PC-9 (cell line): ENCODE results near the gene SACS. TPM values are rescaled to one million over a fixed set of nuclear protein-coding genes. Genes with fewer than 3 reads are reported as not detected.

Source experiments
- BruUV-seq: library from RNA; stranded (reverse); fragments of 400-500 nt; replicated peaks from 2 replicates; lab custom pipeline; 2021; lab: Mats Ljungman, UMichigan
- CTCF ChIA-PET: fragments of 300-600 bp; sonication (Branson Sonifier 250); formaldehyde crosslinking; loops from one replicate; lab custom pipeline; 2022; ENCODE audit warnings: antibody characterized with exemption; lab: Charles Lee
- POLR2A ChIA-PET: fragments of 300-600 bp; sonication (Branson Sonifier 250); formaldehyde crosslinking; loops from one replicate; lab custom pipeline; 2022; ENCODE audit warnings: antibody characterized with exemption; ENCODE audit not compliant: unreplicated experiment; lab: Charles Lee
- DNase-seq, 2 experiments: peaks; one replicate each; pipeline versions ENCODE4 v3.0.0 to v3.0.0-alpha.2; 2015 to 2022; ENCODE audit warnings: mixed read lengths in 1 of 2
- H2AFZ ChIP-seq: fragments of 200-600 bp; sonication (generic); 2 replicates; pipeline ENCODE4 v1.8.1; 2017; ENCODE audit warnings: antibody characterized with exemption
- H3F3A ChIP-seq: fragments of 200-600 bp; sonication (generic); 2 replicates; pipeline ENCODE4 v1.8.1; 2017; ENCODE audit warnings: antibody characterized with exemption, mild to moderate bottlenecking, low read depth; ENCODE audit not compliant: insufficient read depth
- H3K27ac ChIP-seq: fragments of 200-600 bp; sonication (generic); 2 replicates; pipeline ENCODE4 v1.6.1; 2016; ENCODE audit warnings: mixed run types
- H3K27me3 ChIP-seq: fragments of 200-600 bp; sonication (generic); 2 replicates; pipeline ENCODE4 v1.6.1; 2016; ENCODE audit warnings: low read depth, mixed run types; ENCODE audit not compliant: insufficient read depth
- H3K36me3 ChIP-seq: fragments of 200-600 bp; sonication (generic); 2 replicates; pipeline ENCODE4 v1.6.1; 2016; ENCODE audit warnings: low read depth, mixed run types
- H3K4me1 ChIP-seq: fragments of 200-600 bp; sonication (generic); replicated peaks from 2 replicates; pipeline ENCODE4 v1.6.1; 2016; ENCODE audit warnings: mixed run types; ENCODE audit not compliant: insufficient read depth
- H3K4me2 ChIP-seq: fragments of 200-600 bp; sonication (generic); 2 replicates; pipeline ENCODE4 v1.6.1; 2017; ENCODE audit warnings: mixed run types
- H3K4me3 ChIP-seq: fragments of 200-600 bp; sonication (generic); 2 replicates; pipeline ENCODE4 v1.6.1; 2016; ENCODE audit warnings: mixed run types
- H3K79me2 ChIP-seq: fragments of 200-600 bp; sonication (generic); 2 replicates; pipeline ENCODE4 v1.6.1; 2017; ENCODE audit warnings: low read depth, mixed run types
- H3K9me2 ChIP-seq: fragments of 200-600 bp; sonication (generic); 2 replicates; pipeline ENCODE4 v1.8.1; 2017; ENCODE audit warnings: mild to moderate bottlenecking; ENCODE audit not compliant: insufficient read depth
- H3K9me3 ChIP-seq: fragments of 200-600 bp; sonication (generic); 2 replicates; pipeline ENCODE4 v1.8.1; 2016; ENCODE audit warnings: low read depth; ENCODE audit not compliant: insufficient read depth
- H4K20me1 ChIP-seq: fragments of 200-600 bp; sonication (generic); 2 replicates; pipeline ENCODE4 v1.8.1; 2017; ENCODE audit not compliant: insufficient read depth
- EZH2 ChIP-seq: fragments of 200-600 bp; sonication (generic); IDR thresholded peaks from 2 replicates; pipeline ENCODE4 v1.8.0; 2017; ENCODE audit warnings: antibody characterized with exemption, low read depth
- intact Hi-C: fragments of 100-400 bp; cut with micrococcal nuclease; formaldehyde crosslinking; loops from one replicate; pipeline ENCODE4 v1.10.0; 2022; ENCODE audit not compliant: unreplicated experiment
- total RNA-seq: library from RNA; stranded (reverse); gene quantifications from 2 replicates; pipeline ENCODE4 v1.2.3, GENCODE V29; 2021
- TF ChIP-seq, protein P1 (sequence below): fragments of 200-600 bp; sonication (generic); conservative IDR thresholded peaks from 2 replicates; pipeline ENCODE4 v1.6.1; 2017; ENCODE audit warnings: mixed run types, antibody characterized with exemption, mild to moderate bottlenecking, moderate library complexity

SACS gene
- total RNA-seq, 1 experiment from 2014 or later = 1.4 TPM

GRCh38 chr13:23352161-23352560 is 81.3 kb downstream of the SACS start:
- Histone ChIP-seq H3F3A (no peaks in the 10 kb centered on the region), H3K9me3 (no peaks in the 10 kb centered on the region), H3K27ac (no peak overlapping the region), H3K4me1 (no peaks in the 10 kb centered on the region), H3K27me3 (no peaks in the 10 kb centered on the region), H2AFZ (no peak overlapping the region), H3K4me3 (no peak overlapping the region), H3K4me2 (no peak overlapping the region), H3K9me2 (no peaks in the 10 kb centered on the region), H3K36me3 (no peaks in the 10 kb centered on the region), H4K20me1 (no peaks in the 10 kb centered on the region), H3K79me2 (no peaks in the 10 kb centered on the region)
- DNase-seq = no peak
- ChIA-PET CTCF (no interaction called here), POLR2A (no interaction called here)
- no TSS peak for BruUV-seq
- TF ChIP-seq EZH2 = no peak
- TF ChIP-seq, protein P1, sequence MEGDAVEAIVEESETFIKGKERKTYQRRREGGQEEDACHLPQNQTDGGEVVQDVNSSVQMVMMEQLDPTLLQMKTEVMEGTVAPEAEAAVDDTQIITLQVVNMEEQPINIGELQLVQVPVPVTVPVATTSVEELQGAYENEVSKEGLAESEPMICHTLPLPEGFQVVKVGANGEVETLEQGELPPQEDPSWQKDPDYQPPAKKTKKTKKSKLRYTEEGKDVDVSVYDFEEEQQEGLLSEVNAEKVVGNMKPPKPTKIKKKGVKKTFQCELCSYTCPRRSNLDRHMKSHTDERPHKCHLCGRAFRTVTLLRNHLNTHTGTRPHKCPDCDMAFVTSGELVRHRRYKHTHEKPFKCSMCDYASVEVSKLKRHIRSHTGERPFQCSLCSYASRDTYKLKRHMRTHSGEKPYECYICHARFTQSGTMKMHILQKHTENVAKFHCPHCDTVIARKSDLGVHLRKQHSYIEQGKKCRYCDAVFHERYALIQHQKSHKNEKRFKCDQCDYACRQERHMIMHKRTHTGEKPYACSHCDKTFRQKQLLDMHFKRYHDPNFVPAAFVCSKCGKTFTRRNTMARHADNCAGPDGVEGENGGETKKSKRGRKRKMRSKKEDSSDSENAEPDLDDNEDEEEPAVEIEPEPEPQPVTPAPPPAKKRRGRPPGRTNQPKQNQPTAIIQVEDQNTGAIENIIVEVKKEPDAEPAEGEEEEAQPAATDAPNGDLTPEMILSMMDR = no peak
- intact Hi-C loops = no loop called here

DNA sequence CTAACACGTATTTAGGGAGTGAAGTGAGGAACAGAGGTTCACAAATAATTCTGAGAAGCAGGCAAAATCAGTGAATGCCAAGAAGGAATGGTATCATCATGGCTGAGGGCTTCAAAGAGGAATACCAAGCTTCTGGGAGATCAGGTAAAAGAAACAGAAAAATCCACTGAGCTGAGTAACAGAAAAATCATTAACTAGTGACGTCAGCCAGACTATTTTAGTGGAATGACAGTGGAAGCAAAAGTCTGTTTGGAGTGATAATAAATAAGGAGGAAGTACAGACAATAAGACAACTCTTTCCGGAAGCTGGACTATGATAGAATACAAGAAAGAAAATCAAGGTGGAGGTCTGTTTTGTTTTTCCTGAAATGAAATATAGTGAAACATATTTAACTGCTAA is 83.5 kb downstream of the SACS start:
- no peak overlapping the region for H3K4me2 ChIP-seq
- no TSS peak for BruUV-seq
- H2AFZ ChIP-seq = no peak overlapping the region
- H3K4me3 ChIP-seq = no peak overlapping the region
- no peaks in the 10 kb centered on the region for H3K4me1 ChIP-seq
- H3K36me3 ChIP-seq = no peaks in the 10 kb centered on the region
- no peaks in the 10 kb centered on the region for H4K20me1 ChIP-seq
- POLR2A ChIA-PET = no interaction called here
- no peaks in the 10 kb centered on the region for H3K79me2 ChIP-seq
- no peaks in the 10 kb centered on the region for H3F3A ChIP-seq
- no peaks in the 10 kb centered on the region for H3K9me3 ChIP-seq
- no peaks in the 10 kb centered on the region for H3K27me3 ChIP-seq
- H3K9me2 ChIP-seq = no peaks in the 10 kb centered on the region
- DNase-seq = no peak
- CTCF ChIA-PET = no interaction called here
- intact Hi-C loops = no loop called here
- TF ChIP-seq EZH2 = no peak
- TF ChIP-seq, protein P1 = no peak
- no peak overlapping the region for H3K27ac ChIP-seq

GRCh38 chr13:23349161-23349897 is 84.2 kb downstream of the SACS start:
- Histone ChIP-seq H3K4me2 (no peak overlapping the region), H3K36me3 (no peaks in the 10 kb centered on the region), H3K79me2 (no peaks in the 10 kb centered on the region), H3K27ac (no peak overlapping the region), H3K4me1 (no peaks in the 10 kb centered on the region), H4K20me1 (no peaks in the 10 kb centered on the region), H3F3A (no peaks in the 10 kb centered on the region), H2AFZ (no peak overlapping the region), H3K9me2 (no peaks in the 10 kb centered on the region), H3K4me3 (no peak overlapping the region), H3K9me3 (no peaks in the 10 kb centered on the region), H3K27me3 (no peaks in the 10 kb centered on the region)
- DNase-seq = no peak
- CTCF ChIA-PET = no interaction called here
- POLR2A ChIA-PET = no interaction called here
- TF ChIP-seq, protein P1 = no peak
- TF ChIP-seq EZH2 = no peak
- intact Hi-C loops = no loop called here
- no TSS peak for BruUV-seq
